Measurements from ENCODE around the gene TMX2.

Gene TMX2

GRCh38 chr11:57771365-57771764, 59.0 kb downstream of the TMX2 start:
- no peak for DNase-seq

- no peak for DNase-seq
Observed at GRCh38 chr11:57772562-57772961, 60.2 kb downstream of the TMX2 start.

- no peak for DNase-seq
Observed at GRCh38 chr11:57773026-57773598, 60.7 kb downstream of the TMX2 start.

GRCh38 chr11:57775491-57775890, 63.1 kb downstream of the TMX2 start:
- no peak for DNase-seq

- no peak for DNase-seq
Observed at GRCh38 chr11:57776031-57776521, 63.7 kb downstream of the TMX2 start.

GRCh38 chr11:57776577-57777210, 64.3 kb downstream of the TMX2 start:
- DNase-seq: no peak

GRCh38 chr11:57777969-57778317, 65.5 kb downstream of the TMX2 start:
- no peak for DNase-seq

- DNase-seq: no peak
Observed at GRCh38 chr11:57778318-57779037, 66.1 kb downstream of the TMX2 start.

GRCh38 chr11:57779276-57779675, 66.9 kb downstream of the TMX2 start:
- no peak for DNase-seq

GRCh38 chr11:57781529-57781943, 69.1 kb downstream of the TMX2 start:
- no peak for DNase-seq

- DNase-seq: no peak
Observed at GRCh38 chr11:57785072-57785471, 72.7 kb downstream of the TMX2 start.

- DNase-seq: no peak
Observed at GRCh38 chr11:57786436-57786835, 74.0 kb downstream of the TMX2 start.

- DNase-seq: no peak
Observed at GRCh38 chr11:57787006-57787604, 74.7 kb downstream of the TMX2 start.

- no peak for DNase-seq
Observed at GRCh38 chr11:57787920-57788702, 75.7 kb downstream of the TMX2 start.

GRCh38 chr11:57788703-57789088, 76.3 kb downstream of the TMX2 start:
- DNase-seq: no peak

All from activated effector memory CD4-positive, alpha-beta T cell treated with anti-CD3 and anti-CD28 coated beads, Interleukin-2, amount 50 U/mL, for 16 hours (primary cell).